Measurements from ENCODE around the gene ZDHHC20.

- TF ChIP-seq, protein P1, sequence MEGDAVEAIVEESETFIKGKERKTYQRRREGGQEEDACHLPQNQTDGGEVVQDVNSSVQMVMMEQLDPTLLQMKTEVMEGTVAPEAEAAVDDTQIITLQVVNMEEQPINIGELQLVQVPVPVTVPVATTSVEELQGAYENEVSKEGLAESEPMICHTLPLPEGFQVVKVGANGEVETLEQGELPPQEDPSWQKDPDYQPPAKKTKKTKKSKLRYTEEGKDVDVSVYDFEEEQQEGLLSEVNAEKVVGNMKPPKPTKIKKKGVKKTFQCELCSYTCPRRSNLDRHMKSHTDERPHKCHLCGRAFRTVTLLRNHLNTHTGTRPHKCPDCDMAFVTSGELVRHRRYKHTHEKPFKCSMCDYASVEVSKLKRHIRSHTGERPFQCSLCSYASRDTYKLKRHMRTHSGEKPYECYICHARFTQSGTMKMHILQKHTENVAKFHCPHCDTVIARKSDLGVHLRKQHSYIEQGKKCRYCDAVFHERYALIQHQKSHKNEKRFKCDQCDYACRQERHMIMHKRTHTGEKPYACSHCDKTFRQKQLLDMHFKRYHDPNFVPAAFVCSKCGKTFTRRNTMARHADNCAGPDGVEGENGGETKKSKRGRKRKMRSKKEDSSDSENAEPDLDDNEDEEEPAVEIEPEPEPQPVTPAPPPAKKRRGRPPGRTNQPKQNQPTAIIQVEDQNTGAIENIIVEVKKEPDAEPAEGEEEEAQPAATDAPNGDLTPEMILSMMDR (conservative IDR thresholded peaks at IDR 0.05 in 1 of 2, IDR thresholded peaks at IDR 0.05 in 1 of 2; ENCODE audit: extremely low read depth in 1 of 2, insufficient read depth in 1 of 2, low read depth in 1 of 2, low read length in 2 of 2), result no peak
- no peak for TF ChIP-seq EZH2 (IDR thresholded peaks at IDR 0.05; ENCODE audit: borderline replicate concordance, low read length)
Measured at GRCh38 chr13:21333186-21333585, 125.9 kb downstream of the ZDHHC20 start.

Data from mammary epithelial cell (primary cell).